ENCODE measurements around the gene ACVR2A.

- TF ChIP-seq POLR2AphosphoS5 (IDR thresholded peaks at IDR 0.05; ENCODE audit: low read depth, low read length) (no peak), CTCF (IDR thresholded peaks at IDR 0.05 in 2 of 3, conservative IDR thresholded peaks at IDR 0.05 in 1 of 3; ENCODE audit: borderline replicate concordance in 1 of 3, insufficient read depth in 1 of 3, low read depth in 2 of 3, low read length in 2 of 3) (no peak), EZH2 (IDR thresholded peaks at IDR 0.05) (no peak), CEBPB (IDR thresholded peaks at IDR 0.05; ENCODE audit: low read depth) (no peak), ZBTB33 (IDR thresholded peaks at IDR 0.05; ENCODE audit: extremely low read depth, insufficient replicate concordance, low read length) (no peak), EGR1 (IDR thresholded peaks at IDR 0.05; ENCODE audit: low read depth) (no peak), EZH2phosphoT487 (IDR thresholded peaks at IDR 0.05; ENCODE audit: borderline replicate concordance) (no peak), REST (IDR thresholded peaks at IDR 0.05; ENCODE audit: low read depth) (no peak), YY1 (IDR thresholded peaks at IDR 0.05; ENCODE audit: extremely low read depth, insufficient replicate concordance, low read depth, low read length) (no peak), POLR2A (IDR thresholded peaks at IDR 0.05; ENCODE audit: borderline replicate concordance, extremely low read depth, insufficient read depth, insufficient read length) (no peak), SIN3A (IDR thresholded peaks at IDR 0.05; ENCODE audit: low read depth) (no peak), ELF1 (IDR thresholded peaks at IDR 0.05; ENCODE audit: borderline replicate concordance, low read depth) (no peak), SP1 (IDR thresholded peaks at IDR 0.05; ENCODE audit: low read depth) (no peak), ZNF274 (IDR thresholded peaks at IDR 0.05; ENCODE audit: low read depth, low read length) (no peak)
Measured at GRCh38 chr2:147855316-147855715, 10.5 kb downstream of the ACVR2A start.
